Small intestine (tissue), 7 donors: ENCODE results near the gene PLEKHH1. TPM values are rescaled to one million over a fixed set of nuclear protein-coding genes. Genes with fewer than 3 reads are reported as not detected.
"Not testable (repeated sequence)": the region's sequence is repeated elsewhere in the genome, so short reads cannot be mapped to it uniquely, and the experiment has no call there.

ENCODE experiments used
- DNase-seq, 2 donors: peaks; one replicate each; pipeline versions ENCODE4 v3.0.0 to v3.0.0-alpha.2; 2013
- FAIRE-seq: peaks from 2 replicates; lab custom pipeline; 2012; peaks lifted over from hg19 to GRCh38; lab: Jason Lieb, UNC
- H3K27ac ChIP-seq, 3 donors: one replicate each; pipeline ENCODE4 v1.5.1; 2013; ENCODE audit warnings: low read length in 2 of 3, mild to moderate bottlenecking in 2 of 3, control low read depth in 1 of 3, inconsistent platforms in 1 of 3, low read depth in 1 of 3, moderate library complexity in 1 of 3
- H3K27me3 ChIP-seq, 3 donors: one replicate each; pipeline ENCODE4 v1.6.1; 2013; ENCODE audit warnings: low read length in 3 of 3, inconsistent platforms in 1 of 3; ENCODE audit not compliant: control insufficient read depth in 3 of 3, insufficient read depth in 3 of 3
- H3K36me3 ChIP-seq, 3 donors: one replicate each; pipeline ENCODE4 v1.6.1; 2013; ENCODE audit warnings: low read length in 3 of 3, inconsistent platforms in 1 of 3, low read depth in 1 of 3, mild to moderate bottlenecking in 1 of 3, moderate library complexity in 1 of 3; ENCODE audit not compliant: control insufficient read depth in 3 of 3, insufficient read depth in 2 of 3
- H3K4me1 ChIP-seq, 3 donors: one replicate each; pipeline ENCODE4 v1.6.1; 2013; ENCODE audit warnings: low read length in 2 of 3, inconsistent platforms in 1 of 3, low read depth in 1 of 3, mild to moderate bottlenecking in 1 of 3, moderate library complexity in 1 of 3; ENCODE audit not compliant: control insufficient read depth in 3 of 3, insufficient read depth in 2 of 3
- H3K4me3 ChIP-seq, 3 donors: one replicate each; pipeline ENCODE4 v1.5.1; 2013; ENCODE audit warnings: low read length in 3 of 3, control low read depth in 1 of 3, inconsistent platforms in 1 of 3, low read depth in 1 of 3, mild to moderate bottlenecking in 1 of 3, moderate library complexity in 1 of 3
- H3K9me3 ChIP-seq, 2 donors: one replicate each; pipeline ENCODE4 v1.6.1; 2013; ENCODE audit warnings: low read depth in 1 of 2, low read length in 1 of 2; ENCODE audit not compliant: control insufficient read depth in 2 of 2, insufficient read depth in 1 of 2
- WGBS, 3 donors: extraction: QIAGEN DNeasy Blood & Tissue Kit; methylation state at CpG; one replicate each; pipeline ENCODE4 v1.1.7; 2013; 5-methylcytosine and 5-hydroxymethylcytosine counted together
- polyA plus RNA-seq, 4 donors: library from polyadenylated mRNA; stranded (reverse) in 3 of 4; unstranded in 1 of 4; fragments of 200-250 nt in 3 of 4; fragments of 120-200 nt in 1 of 4; gene quantifications; one replicate each; pipeline versions ENCODE4 v1.2.1 to v1.2.3, GENCODE V29; 2013
- donor health status: healthy with polysubstance abuse.
- donor health status: control.
- donor health status: control.
- donor health status: Bipolar disorder and iron deficiency.
- donor health status: healthy.

PLEKHH1 gene
- polyA plus RNA-seq, 4 donors = 21.5 to 87.2 (median 47.5) TPM

- Histone ChIP-seq H3K4me3 (no peak overlapping the region), H3K27me3 (no peaks in the 10 kb centered on the region), H3K4me1 (peaks cover 0 to 17% (median 0%) of the 10 kb centered on the region in 3 donors), H3K27ac (peak overlapping the region in 1 of 3 donors; percentile 54), H3K9me3 (no peaks in the 10 kb centered on the region), H3K36me3 (peaks cover 18 to 52% (median 23%) of the 10 kb centered on the region in 3 donors)
- no peak for FAIRE-seq
- 29 to 85% (median 62%) methylated on average over 2 of the region's 2 CpGs for WGBS, 3 donors
- DNase-seq = peak; percentile 12 to 67
These were observed 56.2 kb downstream of the PLEKHH1 start for GRCh38 chr14:67589204-67589770.

- not testable (repeated sequence) for H3K27me3 ChIP-seq, H3K9me3 ChIP-seq, H3K4me1 ChIP-seq, H3K4me3 ChIP-seq, FAIRE-seq
- 0% methylated on average over 1 of the region's 1 CpG for WGBS, 3 donors
- DNase-seq = peak in 1 of 2 donors; percentile 49
- peaks cover 8 to 30% (median 9%) of the 10 kb centered on the region in 3 donors for H3K36me3 ChIP-seq
- H3K27ac ChIP-seq = peak overlapping the region in 1 of 3 donors; percentile 8
These were observed 60.6 kb downstream of the PLEKHH1 start for GRCh38 chr14:67593650-67594049.

- H3K36me3 ChIP-seq = peaks cover 4 to 23% (median 8%) of the 10 kb centered on the region in 3 donors
- H3K27me3 ChIP-seq = no peaks in the 10 kb centered on the region
- FAIRE-seq (no peak), DNase-seq (no peak)
- no peak overlapping the region for H3K4me3 ChIP-seq
- H3K9me3 ChIP-seq = no peaks in the 10 kb centered on the region
- 90 to 97% (median 91%) methylated on average over 2 of the region's 2 CpGs for WGBS, 3 donors
- H3K4me1 ChIP-seq = peaks cover 0 to 7% (median 0%) of the 10 kb centered on the region in 3 donors
- no peak overlapping the region for H3K27ac ChIP-seq
These were observed 62.3 kb downstream of the PLEKHH1 start for GRCh38 chr14:67595392-67595791.

- Histone ChIP-seq H3K4me1 (peaks cover 0 to 4% (median 0%) of the 10 kb centered on the region in 3 donors), H3K9me3 (no peaks in the 10 kb centered on the region), H3K27ac (peak within 1 kb of the TSS; percentile 80 to 97 (median 81)), H3K36me3 (peaks cover 0 to 2% (median 0%) of the 10 kb centered on the region in 3 donors), H3K4me3 (peak within 1 kb of the TSS; percentile 76 to 95 (median 86)), H3K27me3 (no peaks in the 10 kb centered on the region)
- DNase-seq (peak; percentile 89 to 96), FAIRE-seq (no peak)
- 3 to 5% (median 3%) methylated on average over 60 to 77 of the region's 77 CpGs for WGBS, 3 donors
These were observed 66.8 kb downstream of the PLEKHH1 start, which contains the start of gene PIGH for GRCh38 chr14:67599698-67600561. Gene PIGH, minus strand, starts transcription at chr14:67600268. Its CDS starts 65 bp downstream, at chr14:67600203.

GRCh38 chr14:67600562-67600974, 67.5 kb downstream of the PLEKHH1 start:
- 83 to 92% (median 86%) methylated on average over 21 of the region's 21 CpGs for WGBS, 3 donors
- not testable (repeated sequence) for H3K9me3 ChIP-seq, FAIRE-seq, H3K36me3 ChIP-seq, H3K27me3 ChIP-seq, H3K4me1 ChIP-seq, DNase-seq
- H3K27ac ChIP-seq = peak overlapping the region; percentile 80 to 97 (median 81)
- H3K4me3 ChIP-seq = peak overlapping the region; percentile 2 to 95 (median 76)

- FAIRE-seq = no peak
- no peak overlapping the region for H3K27ac ChIP-seq
- H3K9me3 ChIP-seq = no peaks in the 10 kb centered on the region
- no peaks in the 10 kb centered on the region for H3K27me3 ChIP-seq
- no peak overlapping the region for H3K4me3 ChIP-seq
- WGBS, 3 donors = 69 to 87% (median 85%) methylated on average over 7 of the region's 7 CpGs
- peaks cover 0 to 4% (median 0%) of the 10 kb centered on the region in 3 donors for H3K4me1 ChIP-seq
- no peaks in the 10 kb centered on the region for H3K36me3 ChIP-seq
- DNase-seq = no peak
These were observed 69.0 kb downstream of the PLEKHH1 start for GRCh38 chr14:67602076-67602475.

GRCh38 chr14:67602995-67603545, 70.0 kb downstream of the PLEKHH1 start:
- Histone ChIP-seq H3K9me3 (no peaks in the 10 kb centered on the region), H3K27me3 (no peaks in the 10 kb centered on the region), H3K36me3 (no peaks in the 10 kb centered on the region), H3K4me3 (no peak overlapping the region), H3K27ac (no peak overlapping the region), H3K4me1 (peaks cover 0 to 4% (median 0%) of the 10 kb centered on the region in 3 donors)
- FAIRE-seq = no peak
- WGBS, 3 donors = 69 to 74% (median 72%) methylated on average over 5 of the region's 5 CpGs
- DNase-seq = no peak

- whole genome bisulfite sequencing, 3 donors = 91 to 95% (median 92%) methylated on average over 5 of the region's 5 CpGs
- H3K4me3 ChIP-seq = no peak overlapping the region
These were observed 74.6 kb downstream of the PLEKHH1 start for GRCh38 chr14:67607646-67608045.

More at GRCh38 chr14:67607646-67608045, 74.6 kb downstream of the PLEKHH1 start:
- Histone ChIP-seq H3K27ac (no peak overlapping the region), H3K4me1 (no peaks in the 10 kb centered on the region), H3K9me3 (no peaks in the 10 kb centered on the region), H3K36me3 (no peaks in the 10 kb centered on the region), H3K27me3 (peaks cover 0 to 2% (median 0%) of the 10 kb centered on the region in 3 donors)
- FAIRE-seq (no peak), DNase-seq (no peak)
